GM23248 (cell line): ENCODE data around the gene P2RX3.

ENCODE experiments used
- EZH2 ChIP-seq: fragments of 200-600 bp; sonication (generic); IDR thresholded peaks from 2 replicates; pipeline ENCODE4 v1.6.1; 2018; ENCODE audit warnings: antibody characterized with exemption, mild to moderate bottlenecking; ENCODE audit not compliant: insufficient read depth, poor library complexity, severe bottlenecking
- EZH2phosphoT487 ChIP-seq: fragments of 200-600 bp; sonication (generic); IDR thresholded peaks from 2 replicates; pipeline ENCODE4 v1.6.1; 2018; ENCODE audit warnings: antibody characterized with exemption, moderate library complexity, mild to moderate bottlenecking, low read depth; ENCODE audit not compliant: insufficient read depth

DNA sequence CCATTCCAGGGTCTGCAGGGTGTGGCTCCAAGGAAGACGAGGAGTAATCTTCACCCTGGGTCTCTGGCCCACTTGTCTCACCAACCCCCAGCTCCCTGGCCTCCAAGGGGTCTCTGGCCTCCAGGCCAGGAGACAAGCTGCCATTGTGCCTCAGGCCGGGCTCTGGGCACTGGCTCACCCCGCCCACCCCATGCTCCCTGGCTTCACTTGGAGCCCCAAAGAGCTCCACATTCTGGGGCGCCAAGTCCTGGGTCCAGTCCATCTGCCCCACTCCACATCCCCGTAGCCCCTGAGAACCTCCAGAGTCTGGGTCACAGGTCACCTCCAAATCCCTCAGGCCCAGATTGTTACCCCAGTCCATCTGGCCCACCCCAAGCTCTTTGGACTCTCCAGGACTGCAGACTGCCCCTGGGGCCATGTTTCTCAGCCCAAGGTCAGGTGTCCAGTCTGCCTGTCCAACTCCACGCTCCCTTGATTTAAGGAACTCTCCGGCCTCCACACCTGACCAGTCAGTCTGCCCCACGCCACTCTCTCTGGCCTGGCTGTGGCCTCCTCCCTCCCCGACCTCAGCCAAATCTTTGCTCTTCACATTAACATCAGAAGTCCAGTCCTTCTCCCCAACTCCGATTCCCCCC is 29.6 kb upstream of the P2RX3 start:
- TF ChIP-seq EZH2phosphoT487 (no peak), EZH2 (no peak)
